ENCODE results near the gene PRKAG2. TPM values are rescaled to one million over a fixed set of nuclear protein-coding genes. Genes with fewer than 3 reads are reported as not detected.

The PRKAG2 gene
- total and polyA plus RNA-seq, 4 donors: 17.5 to 33.3 (median 23.9) TPM

- 79 to 85% methylated on average over 7 of the region's 7 CpGs for WGBS, 2 donors
- ATAC-seq (ENCODE audit: insufficient read depth, low FRiP score) (no peak), DNase-seq (no peak)
- peaks cover 0 to under 1% (median 0%) of the 10 kb centered on the region in 4 donors for H3K36me3 ChIP-seq (ENCODE audit: control insufficient read depth in 4 of 4, insufficient read depth in 4 of 4, low read length in 4 of 4)
- H3K27me3 ChIP-seq (ENCODE audit: control insufficient read depth in 3 of 3, insufficient read depth in 3 of 3, low read length in 2 of 3): no peaks in the 10 kb centered on the region
- H3K4me3 ChIP-seq: no peak overlapping the region
- H3K9ac ChIP-seq (ENCODE audit: insufficient read depth in 1 of 2, low read length in 2 of 2): no peak overlapping the region
- H3K9me3 ChIP-seq (ENCODE audit: control insufficient read depth in 4 of 4, insufficient read depth in 3 of 4, low read length in 3 of 4): no peaks in the 10 kb centered on the region
- no peak overlapping the region for H3K27ac ChIP-seq (ENCODE audit: low read depth in 1 of 2, low read length in 1 of 2)
- H3K4me1 ChIP-seq (ENCODE audit: control insufficient read depth in 5 of 5, insufficient read depth in 5 of 5, low read length in 5 of 5): peaks cover 0 to 14% (median 4%) of the 10 kb centered on the region in 5 donors
- TF ChIP-seq, protein P1, sequence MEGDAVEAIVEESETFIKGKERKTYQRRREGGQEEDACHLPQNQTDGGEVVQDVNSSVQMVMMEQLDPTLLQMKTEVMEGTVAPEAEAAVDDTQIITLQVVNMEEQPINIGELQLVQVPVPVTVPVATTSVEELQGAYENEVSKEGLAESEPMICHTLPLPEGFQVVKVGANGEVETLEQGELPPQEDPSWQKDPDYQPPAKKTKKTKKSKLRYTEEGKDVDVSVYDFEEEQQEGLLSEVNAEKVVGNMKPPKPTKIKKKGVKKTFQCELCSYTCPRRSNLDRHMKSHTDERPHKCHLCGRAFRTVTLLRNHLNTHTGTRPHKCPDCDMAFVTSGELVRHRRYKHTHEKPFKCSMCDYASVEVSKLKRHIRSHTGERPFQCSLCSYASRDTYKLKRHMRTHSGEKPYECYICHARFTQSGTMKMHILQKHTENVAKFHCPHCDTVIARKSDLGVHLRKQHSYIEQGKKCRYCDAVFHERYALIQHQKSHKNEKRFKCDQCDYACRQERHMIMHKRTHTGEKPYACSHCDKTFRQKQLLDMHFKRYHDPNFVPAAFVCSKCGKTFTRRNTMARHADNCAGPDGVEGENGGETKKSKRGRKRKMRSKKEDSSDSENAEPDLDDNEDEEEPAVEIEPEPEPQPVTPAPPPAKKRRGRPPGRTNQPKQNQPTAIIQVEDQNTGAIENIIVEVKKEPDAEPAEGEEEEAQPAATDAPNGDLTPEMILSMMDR (IDR thresholded peaks at IDR 0.05; ENCODE audit: control extremely low read depth, extremely low read depth): no peak
Measured at GRCh38 chr7:151779678-151780077, 97.2 kb downstream of the PRKAG2 start.

GRCh38 chr7:151779255-151779654 lies 97.7 kb downstream of the PRKAG2 start:
- Histone ChIP-seq H3K4me1 (ENCODE audit: control insufficient read depth in 5 of 5, insufficient read depth in 5 of 5, low read length in 5 of 5) (peaks cover 0 to 14% (median 4%) of the 10 kb centered on the region in 5 donors), H3K27me3 (ENCODE audit: control insufficient read depth in 3 of 3, insufficient read depth in 3 of 3, low read length in 2 of 3) (no peaks in the 10 kb centered on the region), H3K9ac (ENCODE audit: insufficient read depth in 1 of 2, low read length in 2 of 2) (no peak overlapping the region), H3K9me3 (ENCODE audit: control insufficient read depth in 4 of 4, insufficient read depth in 3 of 4, low read length in 3 of 4) (no peaks in the 10 kb centered on the region), H3K4me3 (no peak overlapping the region), H3K36me3 (ENCODE audit: control insufficient read depth in 4 of 4, insufficient read depth in 4 of 4, low read length in 4 of 4) (no peaks in the 10 kb centered on the region), H3K27ac (ENCODE audit: low read depth in 1 of 2, low read length in 1 of 2) (no peak overlapping the region)
- TF ChIP-seq, protein P1 (IDR thresholded peaks at IDR 0.05; ENCODE audit: control extremely low read depth, extremely low read depth): no peak
- WGBS, 2 donors: 97 to 98% methylated on average over 6 of the region's 6 CpGs
- ATAC-seq (ENCODE audit: insufficient read depth, low FRiP score) (no peak), DNase-seq (no peak)

DNA sequence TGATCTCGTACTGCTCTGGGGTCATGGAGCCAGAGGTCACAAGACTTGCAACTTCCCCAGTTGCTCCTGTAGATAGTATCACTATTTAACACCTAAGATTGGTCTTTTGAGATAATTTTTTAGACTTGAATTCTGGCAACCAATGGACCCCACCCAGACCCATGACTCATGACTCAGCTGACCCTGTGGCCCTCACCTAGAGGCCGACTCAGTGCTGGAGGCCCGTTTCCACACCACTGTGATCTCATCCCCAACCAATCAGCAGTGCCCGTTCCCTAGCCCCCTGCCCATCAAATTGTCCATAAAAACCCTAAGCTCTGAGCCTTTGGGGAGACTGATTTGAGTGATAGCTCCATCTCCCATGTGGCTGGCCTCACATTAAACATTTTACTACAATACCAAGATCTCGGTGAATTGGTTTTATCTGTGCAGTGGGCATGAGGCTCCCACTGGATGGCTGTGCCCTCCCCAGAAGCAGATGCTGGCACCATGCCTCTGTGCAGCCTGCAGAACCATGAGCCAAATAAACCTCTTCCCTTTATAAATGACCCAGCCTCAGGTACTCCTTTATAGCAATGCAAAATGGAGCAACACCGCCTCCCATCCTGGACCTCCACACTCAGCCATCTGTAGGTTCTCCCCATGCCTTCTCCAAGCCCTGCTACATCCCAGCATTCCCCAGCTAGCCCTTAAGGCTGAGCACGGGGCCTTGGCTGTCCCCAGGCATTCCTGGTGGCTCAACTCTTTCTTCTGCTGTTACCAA lies 98.8 kb downstream of the PRKAG2 start:
- Histone ChIP-seq H3K36me3 (ENCODE audit: control insufficient read depth in 4 of 4, insufficient read depth in 4 of 4, low read length in 4 of 4) (no peaks in the 10 kb centered on the region), H3K27ac (ENCODE audit: low read depth in 1 of 2, low read length in 1 of 2) (no peak overlapping the region), H3K9me3 (ENCODE audit: control insufficient read depth in 4 of 4, insufficient read depth in 3 of 4, low read length in 3 of 4) (no peaks in the 10 kb centered on the region), H3K27me3 (ENCODE audit: control insufficient read depth in 3 of 3, insufficient read depth in 3 of 3, low read length in 2 of 3) (no peaks in the 10 kb centered on the region), H3K4me3 (no peak overlapping the region), H3K4me1 (ENCODE audit: control insufficient read depth in 5 of 5, insufficient read depth in 5 of 5, low read length in 5 of 5) (peaks cover 0 to 14% (median 4%) of the 10 kb centered on the region in 5 donors), H3K9ac (ENCODE audit: insufficient read depth in 1 of 2, low read length in 2 of 2) (no peak overlapping the region)
- TF ChIP-seq, protein P1 (IDR thresholded peaks at IDR 0.05; ENCODE audit: control extremely low read depth, extremely low read depth): no peak
- no peak for DNase-seq
- WGBS, 2 donors: 96 to 97% methylated on average over 7 of the region's 7 CpGs
- no peak for ATAC-seq (ENCODE audit: insufficient read depth, low FRiP score)
